WTC11 (cell line): ENCODE data around the gene CDCA7. TPM values are rescaled to one million over a fixed set of nuclear protein-coding genes. Genes with fewer than 3 reads are reported as not detected.

Source experiments
- ATAC-seq: fragments of 200-7000 bp; cut with Tn5 transposase; 2 replicates; pipeline ENCODE4 v1.10.0; 2021; ENCODE audit warnings: mild to moderate bottlenecking, moderate library complexity
- CTCF ChIA-PET: fragments of 300-600 bp; sonication (Branson Sonifier 250); formaldehyde crosslinking; loops from one replicate; lab custom pipeline; 2021; ENCODE audit warnings: antibody characterized with exemption; lab: Charles Lee
- POLR2A ChIA-PET: fragments of 350-600 bp; sonication (Branson Sonifier 250); formaldehyde crosslinking; loops from one replicate; lab custom pipeline; 2021; ENCODE audit warnings: antibody characterized with exemption; lab: Charles Lee
- DNase-seq: peaks from one replicate; pipeline ENCODE4 v3.0.0; 2021; ENCODE audit warnings: low spot score
- H3K27ac Mint-ChIP-seq: 2 replicates; pipeline ENCODE4 v1.8.0; 2021; ENCODE audit warnings: mixed read lengths
- H3K27me3 Mint-ChIP-seq: 2 replicates; pipeline ENCODE4 v1.8.0; 2021; ENCODE audit warnings: low read depth, mild to moderate bottlenecking, moderate library complexity, mixed read lengths
- H3K36me3 Mint-ChIP-seq: 2 replicates; pipeline ENCODE4 v1.8.0; 2021; ENCODE audit warnings: mixed read lengths
- H3K4me1 Mint-ChIP-seq: 2 replicates; pipeline ENCODE4 v1.8.0; 2022; ENCODE audit warnings: mixed read lengths
- H3K4me3 Mint-ChIP-seq: 2 replicates; pipeline ENCODE4 v1.8.0; 2021; ENCODE audit warnings: mild to moderate bottlenecking, moderate library complexity, mixed read lengths
- H3K9me3 Mint-ChIP-seq: 2 replicates; pipeline ENCODE4 v1.8.0; 2021; ENCODE audit warnings: mixed read lengths
- GRHL2 ChIP-seq: fragments of 250-450 bp; sonication (Bioruptor Pico); IDR thresholded peaks from 2 replicates; pipeline ENCODE4 v1.8.0; 2022; ENCODE audit warnings: mild to moderate bottlenecking, moderate library complexity; ENCODE audit not compliant: insufficient replicate concordance, severe bottlenecking
- TCF7 ChIP-seq: sonication (generic); formaldehyde crosslinking; IDR thresholded peaks from 2 replicates; pipeline ENCODE4 v1.8.0; 2022; ENCODE audit warnings: mild to moderate bottlenecking, low read depth, missing genetic modification reagents, moderate library complexity
- ZNF138 ChIP-seq: sonication (generic); formaldehyde crosslinking; conservative IDR thresholded peaks from 2 replicates; pipeline ENCODE4 v1.8.1; 2022; ENCODE audit warnings: mild to moderate bottlenecking, moderate library complexity, missing genetic modification reagents
- total RNA-seq: library from RNA; stranded (reverse); gene quantifications from 3 replicates; pipeline ENCODE4 v1.2.3, GENCODE V29; 2021
- TF ChIP-seq, protein P1 (sequence below): fragments of 250-450 bp; sonication (Bioruptor Pico); IDR thresholded peaks from 2 replicates; pipeline ENCODE4 v1.9.0; 2021; ENCODE audit warnings: mild to moderate bottlenecking
- TF ChIP-seq, protein P2 (sequence below): sonication (generic); formaldehyde crosslinking; IDR thresholded peaks from 2 replicates; pipeline ENCODE4 v1.8.0; 2022; ENCODE audit warnings: mild to moderate bottlenecking, missing genetic modification reagents
- TF ChIP-seq, protein P3 (sequence below): sonication (generic); formaldehyde crosslinking; IDR thresholded peaks from 2 replicates; pipeline ENCODE4 v1.8.0; 2022; ENCODE audit warnings: missing genetic modification reagents
- TF ChIP-seq, protein P4 (sequence below): sonication (generic); formaldehyde crosslinking; IDR thresholded peaks from 2 replicates; pipeline ENCODE4 v1.8.1; 2023; ENCODE audit warnings: mild to moderate bottlenecking, missing genetic modification reagents
- TF ChIP-seq, protein P5 (sequence below): fragments of 250-450 bp; sonication (Bioruptor Pico); IDR thresholded peaks from 2 replicates; pipeline ENCODE4 v1.9.0; 2021; ENCODE audit warnings: mild to moderate bottlenecking, borderline replicate concordance
- TF ChIP-seq, protein P6 (sequence below): sonication (generic); formaldehyde crosslinking; IDR thresholded peaks from 2 replicates; pipeline ENCODE4 v1.8.1; 2022; ENCODE audit warnings: mild to moderate bottlenecking, missing genetic modification reagents, moderate library complexity, borderline replicate concordance

The CDCA7 gene
- total RNA-seq, 1 experiment from 2014 or later, result 79.7 TPM

DNA sequence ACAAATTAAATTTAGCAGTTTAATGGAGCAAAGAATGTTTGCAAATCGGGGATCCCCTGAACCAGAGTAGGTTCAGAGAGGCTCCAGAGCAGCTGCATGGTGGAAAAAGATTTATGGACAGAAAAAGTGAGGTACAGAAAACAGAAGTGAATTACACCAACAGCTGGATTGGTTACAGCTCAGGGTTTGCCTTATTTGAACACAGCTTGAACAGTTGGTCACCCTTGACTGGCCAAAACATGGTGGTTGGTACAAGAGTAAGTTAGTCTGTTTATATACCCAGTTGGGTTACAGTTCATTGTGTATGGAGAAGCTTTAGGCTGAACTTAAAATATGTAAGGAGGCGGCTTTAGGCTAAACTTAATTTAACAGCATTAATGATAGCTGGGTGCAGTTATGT lies 5.4 kb upstream of the CDCA7 start:
- peaks cover 2% of the 10 kb centered on the region; the same call in 1 of the 2 replicates for H3K27me3 Mint-ChIP-seq
- no peak overlapping the region for H3K27ac Mint-ChIP-seq
- ChIA-PET CTCF (no interaction called here), POLR2A (no interaction called here)
- peaks cover 25% of the 10 kb centered on the region for H3K4me1 Mint-ChIP-seq
- no peak overlapping the region for H3K4me3 Mint-ChIP-seq
- ATAC-seq, result no peak
- no peak for TF ChIP-seq TCF7 (CRISPR knock-in tag)
- TF ChIP-seq, protein P1, sequence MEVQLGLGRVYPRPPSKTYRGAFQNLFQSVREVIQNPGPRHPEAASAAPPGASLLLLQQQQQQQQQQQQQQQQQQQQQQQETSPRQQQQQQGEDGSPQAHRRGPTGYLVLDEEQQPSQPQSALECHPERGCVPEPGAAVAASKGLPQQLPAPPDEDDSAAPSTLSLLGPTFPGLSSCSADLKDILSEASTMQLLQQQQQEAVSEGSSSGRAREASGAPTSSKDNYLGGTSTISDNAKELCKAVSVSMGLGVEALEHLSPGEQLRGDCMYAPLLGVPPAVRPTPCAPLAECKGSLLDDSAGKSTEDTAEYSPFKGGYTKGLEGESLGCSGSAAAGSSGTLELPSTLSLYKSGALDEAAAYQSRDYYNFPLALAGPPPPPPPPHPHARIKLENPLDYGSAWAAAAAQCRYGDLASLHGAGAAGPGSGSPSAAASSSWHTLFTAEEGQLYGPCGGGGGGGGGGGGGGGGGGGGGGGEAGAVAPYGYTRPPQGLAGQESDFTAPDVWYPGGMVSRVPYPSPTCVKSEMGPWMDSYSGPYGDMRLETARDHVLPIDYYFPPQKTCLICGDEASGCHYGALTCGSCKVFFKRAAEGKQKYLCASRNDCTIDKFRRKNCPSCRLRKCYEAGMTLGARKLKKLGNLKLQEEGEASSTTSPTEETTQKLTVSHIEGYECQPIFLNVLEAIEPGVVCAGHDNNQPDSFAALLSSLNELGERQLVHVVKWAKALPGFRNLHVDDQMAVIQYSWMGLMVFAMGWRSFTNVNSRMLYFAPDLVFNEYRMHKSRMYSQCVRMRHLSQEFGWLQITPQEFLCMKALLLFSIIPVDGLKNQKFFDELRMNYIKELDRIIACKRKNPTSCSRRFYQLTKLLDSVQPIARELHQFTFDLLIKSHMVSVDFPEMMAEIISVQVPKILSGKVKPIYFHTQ (CRISPR knock-in tag), result no peak
- TF ChIP-seq, protein P2, sequence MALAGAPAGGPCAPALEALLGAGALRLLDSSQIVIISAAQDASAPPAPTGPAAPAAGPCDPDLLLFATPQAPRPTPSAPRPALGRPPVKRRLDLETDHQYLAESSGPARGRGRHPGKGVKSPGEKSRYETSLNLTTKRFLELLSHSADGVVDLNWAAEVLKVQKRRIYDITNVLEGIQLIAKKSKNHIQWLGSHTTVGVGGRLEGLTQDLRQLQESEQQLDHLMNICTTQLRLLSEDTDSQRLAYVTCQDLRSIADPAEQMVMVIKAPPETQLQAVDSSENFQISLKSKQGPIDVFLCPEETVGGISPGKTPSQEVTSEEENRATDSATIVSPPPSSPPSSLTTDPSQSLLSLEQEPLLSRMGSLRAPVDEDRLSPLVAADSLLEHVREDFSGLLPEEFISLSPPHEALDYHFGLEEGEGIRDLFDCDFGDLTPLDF (CRISPR knock-in tag), result no peak
- TF ChIP-seq, protein P3, sequence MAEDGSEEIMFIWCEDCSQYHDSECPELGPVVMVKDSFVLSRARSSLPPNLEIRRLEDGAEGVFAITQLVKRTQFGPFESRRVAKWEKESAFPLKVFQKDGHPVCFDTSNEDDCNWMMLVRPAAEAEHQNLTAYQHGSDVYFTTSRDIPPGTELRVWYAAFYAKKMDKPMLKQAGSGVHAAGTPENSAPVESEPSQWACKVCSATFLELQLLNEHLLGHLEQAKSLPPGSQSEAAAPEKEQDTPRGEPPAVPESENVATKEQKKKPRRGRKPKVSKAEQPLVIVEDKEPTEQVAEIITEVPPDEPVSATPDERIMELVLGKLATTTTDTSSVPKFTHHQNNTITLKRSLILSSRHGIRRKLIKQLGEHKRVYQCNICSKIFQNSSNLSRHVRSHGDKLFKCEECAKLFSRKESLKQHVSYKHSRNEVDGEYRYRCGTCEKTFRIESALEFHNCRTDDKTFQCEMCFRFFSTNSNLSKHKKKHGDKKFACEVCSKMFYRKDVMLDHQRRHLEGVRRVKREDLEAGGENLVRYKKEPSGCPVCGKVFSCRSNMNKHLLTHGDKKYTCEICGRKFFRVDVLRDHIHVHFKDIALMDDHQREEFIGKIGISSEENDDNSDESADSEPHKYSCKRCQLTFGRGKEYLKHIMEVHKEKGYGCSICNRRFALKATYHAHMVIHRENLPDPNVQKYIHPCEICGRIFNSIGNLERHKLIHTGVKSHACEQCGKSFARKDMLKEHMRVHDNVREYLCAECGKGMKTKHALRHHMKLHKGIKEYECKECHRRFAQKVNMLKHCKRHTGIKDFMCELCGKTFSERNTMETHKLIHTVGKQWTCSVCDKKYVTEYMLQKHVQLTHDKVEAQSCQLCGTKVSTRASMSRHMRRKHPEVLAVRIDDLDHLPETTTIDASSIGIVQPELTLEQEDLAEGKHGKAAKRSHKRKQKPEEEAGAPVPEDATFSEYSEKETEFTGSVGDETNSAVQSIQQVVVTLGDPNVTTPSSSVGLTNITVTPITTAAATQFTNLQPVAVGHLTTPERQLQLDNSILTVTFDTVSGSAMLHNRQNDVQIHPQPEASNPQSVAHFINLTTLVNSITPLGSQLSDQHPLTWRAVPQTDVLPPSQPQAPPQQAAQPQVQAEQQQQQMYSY (CRISPR knock-in tag), result no peak
- TF ChIP-seq, protein P4, sequence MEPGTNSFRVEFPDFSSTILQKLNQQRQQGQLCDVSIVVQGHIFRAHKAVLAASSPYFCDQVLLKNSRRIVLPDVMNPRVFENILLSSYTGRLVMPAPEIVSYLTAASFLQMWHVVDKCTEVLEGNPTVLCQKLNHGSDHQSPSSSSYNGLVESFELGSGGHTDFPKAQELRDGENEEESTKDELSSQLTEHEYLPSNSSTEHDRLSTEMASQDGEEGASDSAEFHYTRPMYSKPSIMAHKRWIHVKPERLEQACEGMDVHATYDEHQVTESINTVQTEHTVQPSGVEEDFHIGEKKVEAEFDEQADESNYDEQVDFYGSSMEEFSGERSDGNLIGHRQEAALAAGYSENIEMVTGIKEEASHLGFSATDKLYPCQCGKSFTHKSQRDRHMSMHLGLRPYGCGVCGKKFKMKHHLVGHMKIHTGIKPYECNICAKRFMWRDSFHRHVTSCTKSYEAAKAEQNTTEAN (CRISPR knock-in tag), result no peak
- no peak for TF ChIP-seq GRHL2 (CRISPR knock-in tag)
- no peak for TF ChIP-seq ZNF138 (CRISPR knock-in tag)
- TF ChIP-seq, protein P5, sequence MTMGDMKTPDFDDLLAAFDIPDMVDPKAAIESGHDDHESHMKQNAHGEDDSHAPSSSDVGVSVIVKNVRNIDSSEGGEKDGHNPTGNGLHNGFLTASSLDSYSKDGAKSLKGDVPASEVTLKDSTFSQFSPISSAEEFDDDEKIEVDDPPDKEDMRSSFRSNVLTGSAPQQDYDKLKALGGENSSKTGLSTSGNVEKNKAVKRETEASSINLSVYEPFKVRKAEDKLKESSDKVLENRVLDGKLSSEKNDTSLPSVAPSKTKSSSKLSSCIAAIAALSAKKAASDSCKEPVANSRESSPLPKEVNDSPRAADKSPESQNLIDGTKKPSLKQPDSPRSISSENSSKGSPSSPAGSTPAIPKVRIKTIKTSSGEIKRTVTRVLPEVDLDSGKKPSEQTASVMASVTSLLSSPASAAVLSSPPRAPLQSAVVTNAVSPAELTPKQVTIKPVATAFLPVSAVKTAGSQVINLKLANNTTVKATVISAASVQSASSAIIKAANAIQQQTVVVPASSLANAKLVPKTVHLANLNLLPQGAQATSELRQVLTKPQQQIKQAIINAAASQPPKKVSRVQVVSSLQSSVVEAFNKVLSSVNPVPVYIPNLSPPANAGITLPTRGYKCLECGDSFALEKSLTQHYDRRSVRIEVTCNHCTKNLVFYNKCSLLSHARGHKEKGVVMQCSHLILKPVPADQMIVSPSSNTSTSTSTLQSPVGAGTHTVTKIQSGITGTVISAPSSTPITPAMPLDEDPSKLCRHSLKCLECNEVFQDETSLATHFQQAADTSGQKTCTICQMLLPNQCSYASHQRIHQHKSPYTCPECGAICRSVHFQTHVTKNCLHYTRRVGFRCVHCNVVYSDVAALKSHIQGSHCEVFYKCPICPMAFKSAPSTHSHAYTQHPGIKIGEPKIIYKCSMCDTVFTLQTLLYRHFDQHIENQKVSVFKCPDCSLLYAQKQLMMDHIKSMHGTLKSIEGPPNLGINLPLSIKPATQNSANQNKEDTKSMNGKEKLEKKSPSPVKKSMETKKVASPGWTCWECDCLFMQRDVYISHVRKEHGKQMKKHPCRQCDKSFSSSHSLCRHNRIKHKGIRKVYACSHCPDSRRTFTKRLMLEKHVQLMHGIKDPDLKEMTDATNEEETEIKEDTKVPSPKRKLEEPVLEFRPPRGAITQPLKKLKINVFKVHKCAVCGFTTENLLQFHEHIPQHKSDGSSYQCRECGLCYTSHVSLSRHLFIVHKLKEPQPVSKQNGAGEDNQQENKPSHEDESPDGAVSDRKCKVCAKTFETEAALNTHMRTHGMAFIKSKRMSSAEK (CRISPR knock-in tag), result no peak
- TF ChIP-seq, protein P6, sequence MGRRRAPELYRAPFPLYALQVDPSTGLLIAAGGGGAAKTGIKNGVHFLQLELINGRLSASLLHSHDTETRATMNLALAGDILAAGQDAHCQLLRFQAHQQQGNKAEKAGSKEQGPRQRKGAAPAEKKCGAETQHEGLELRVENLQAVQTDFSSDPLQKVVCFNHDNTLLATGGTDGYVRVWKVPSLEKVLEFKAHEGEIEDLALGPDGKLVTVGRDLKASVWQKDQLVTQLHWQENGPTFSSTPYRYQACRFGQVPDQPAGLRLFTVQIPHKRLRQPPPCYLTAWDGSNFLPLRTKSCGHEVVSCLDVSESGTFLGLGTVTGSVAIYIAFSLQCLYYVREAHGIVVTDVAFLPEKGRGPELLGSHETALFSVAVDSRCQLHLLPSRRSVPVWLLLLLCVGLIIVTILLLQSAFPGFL (CRISPR knock-in tag), result no peak
- H3K36me3 Mint-ChIP-seq, result peaks cover 22% of the 10 kb centered on the region
- peaks cover 37% of the 10 kb centered on the region for H3K9me3 Mint-ChIP-seq
- no peak for DNase-seq
